Measurements from ENCODE around the gene AIMP2. TPM values are rescaled to one million over a fixed set of nuclear protein-coding genes. Genes with fewer than 3 reads are reported as not detected.

Gene AIMP2
- polyA plus RNA-seq, 1 donor (not counting 4 experiments of a cell fraction or from before 2014, with no cell fraction given): 71.0 TPM

DNA sequence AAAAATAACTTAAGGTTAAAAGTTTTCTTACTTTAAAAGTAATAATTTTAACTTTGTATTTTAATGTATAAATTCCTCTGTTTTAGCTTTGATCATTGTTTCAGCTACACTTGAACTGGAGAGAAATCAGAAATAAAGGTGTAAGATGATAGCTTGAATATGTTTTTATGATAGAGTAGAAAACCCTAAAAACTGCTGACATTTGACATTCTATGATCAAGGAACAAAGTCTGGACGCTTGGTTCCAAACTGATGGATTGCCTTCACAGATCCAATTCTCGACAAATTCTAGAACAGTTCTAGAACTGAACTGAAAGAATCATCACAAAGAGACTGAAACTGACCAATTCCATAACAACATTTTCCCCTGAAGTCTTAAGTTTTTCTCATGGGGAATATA lies 21.9 kb downstream of the AIMP2 start, which contains the start of gene ANKRD61:
TSS of gene ANKRD61 (plus strand) at position 389 of the 400 bp plus-strand sequence. CDS start at position 389, 0 bp downstream.
- Histone ChIP-seq H3K4me1 (ENCODE audit: control insufficient read depth, extremely low read depth, insufficient read depth, low read length) (no peaks in the 10 kb centered on the region), H3K9me1 (ENCODE audit: control insufficient read depth, extremely low read depth, insufficient read depth, low read length) (no peaks in the 10 kb centered on the region), H3K79me2 (ENCODE audit: control insufficient read depth, insufficient read depth, low read length) (peaks cover 2% of the 10 kb centered on the region), H3K9ac (ENCODE audit: control insufficient read depth, extremely low read depth, insufficient read depth, low read length) (no peak within 1 kb of the TSS), H4K20me1 (ENCODE audit: control insufficient read depth, extremely low read depth, insufficient read depth, low read length) (no peaks in the 10 kb centered on the region), H3K27me3 (ENCODE audit: control insufficient read depth, extremely low read depth, insufficient read depth, low read length) (no peaks in the 10 kb centered on the region), H3K9me3 (ENCODE audit: control insufficient read depth, low read depth, low read length) (no peaks in the 10 kb centered on the region), H3K4me3 (ENCODE audit: control insufficient read depth in 2 of 3, extremely low read depth in 1 of 3, insufficient read depth in 2 of 3, low read depth in 1 of 3, low read length in 3 of 3) (no peak within 1 kb of the TSS), H3K27ac (ENCODE audit: control insufficient read depth, insufficient read depth, low read length) (no peak within 1 kb of the TSS), H3K36me3 (ENCODE audit: control insufficient read depth in 2 of 2, extremely low read depth in 1 of 2, insufficient read depth in 2 of 2, low read length in 2 of 2) (peaks cover 19 to 32% of the 10 kb centered on the region in 2 experiments), H3K4me2 (ENCODE audit: control insufficient read depth, extremely low read depth, insufficient read depth, low read depth, low read length) (no peak within 1 kb of the TSS), H2AFZ (ENCODE audit: control insufficient read depth, low read length) (no peak within 1 kb of the TSS)
- TF ChIP-seq, protein P1, sequence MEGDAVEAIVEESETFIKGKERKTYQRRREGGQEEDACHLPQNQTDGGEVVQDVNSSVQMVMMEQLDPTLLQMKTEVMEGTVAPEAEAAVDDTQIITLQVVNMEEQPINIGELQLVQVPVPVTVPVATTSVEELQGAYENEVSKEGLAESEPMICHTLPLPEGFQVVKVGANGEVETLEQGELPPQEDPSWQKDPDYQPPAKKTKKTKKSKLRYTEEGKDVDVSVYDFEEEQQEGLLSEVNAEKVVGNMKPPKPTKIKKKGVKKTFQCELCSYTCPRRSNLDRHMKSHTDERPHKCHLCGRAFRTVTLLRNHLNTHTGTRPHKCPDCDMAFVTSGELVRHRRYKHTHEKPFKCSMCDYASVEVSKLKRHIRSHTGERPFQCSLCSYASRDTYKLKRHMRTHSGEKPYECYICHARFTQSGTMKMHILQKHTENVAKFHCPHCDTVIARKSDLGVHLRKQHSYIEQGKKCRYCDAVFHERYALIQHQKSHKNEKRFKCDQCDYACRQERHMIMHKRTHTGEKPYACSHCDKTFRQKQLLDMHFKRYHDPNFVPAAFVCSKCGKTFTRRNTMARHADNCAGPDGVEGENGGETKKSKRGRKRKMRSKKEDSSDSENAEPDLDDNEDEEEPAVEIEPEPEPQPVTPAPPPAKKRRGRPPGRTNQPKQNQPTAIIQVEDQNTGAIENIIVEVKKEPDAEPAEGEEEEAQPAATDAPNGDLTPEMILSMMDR (optimal IDR thresholded peaks at IDR 0.05 in 1 of 3, IDR thresholded peaks at IDR 0.05 in 1 of 3, conservative IDR thresholded peaks at IDR 0.05 in 1 of 3; ENCODE audit: extremely low read depth in 1 of 3, insufficient read depth in 2 of 3, low read length in 3 of 3): no peak
- no peak for TF ChIP-seq EZH2 (IDR thresholded peaks at IDR 0.05; ENCODE audit: low read length)
- DNase-seq (ENCODE audit: low read depth, low spot score) (no peak), FAIRE-seq (no peak)
- dilution Hi-C loops (cut with MboI; ENCODE audit: extremely low pct_ligation_motif_present, low sequenced_read_pairs): no loop called here

DNA sequence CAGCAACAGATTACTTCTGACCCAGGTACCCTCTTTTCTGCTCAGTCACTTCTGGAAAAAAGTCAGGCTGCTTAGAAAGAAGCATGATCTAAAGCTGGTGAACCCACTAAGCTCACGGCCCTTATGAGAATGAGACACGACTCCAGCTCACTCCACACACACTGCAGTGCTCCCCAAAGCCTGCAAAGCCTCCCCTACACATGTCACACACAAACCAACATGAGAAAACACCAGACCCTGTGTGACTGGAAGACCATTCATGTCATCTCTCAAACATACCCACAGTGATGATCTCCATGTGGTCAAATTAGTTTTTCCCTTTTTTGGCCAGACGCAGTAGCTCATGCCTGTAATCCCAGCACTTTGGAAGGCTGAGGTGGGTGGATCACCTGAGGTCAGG lies 22.5 kb downstream of the AIMP2 start:
- Histone ChIP-seq H3K4me2 (ENCODE audit: control insufficient read depth, extremely low read depth, insufficient read depth, low read depth, low read length) (no peak overlapping the region), H3K9me3 (ENCODE audit: control insufficient read depth, low read depth, low read length) (no peaks in the 10 kb centered on the region), H3K4me1 (ENCODE audit: control insufficient read depth, extremely low read depth, insufficient read depth, low read length) (no peaks in the 10 kb centered on the region), H3K36me3 (ENCODE audit: control insufficient read depth in 2 of 2, extremely low read depth in 1 of 2, insufficient read depth in 2 of 2, low read length in 2 of 2) (peaks cover 21 to 31% of the 10 kb centered on the region in 2 experiments), H4K20me1 (ENCODE audit: control insufficient read depth, extremely low read depth, insufficient read depth, low read length) (no peaks in the 10 kb centered on the region), H2AFZ (ENCODE audit: control insufficient read depth, low read length) (no peak overlapping the region), H3K9me1 (ENCODE audit: control insufficient read depth, extremely low read depth, insufficient read depth, low read length) (no peaks in the 10 kb centered on the region), H3K27ac (ENCODE audit: control insufficient read depth, insufficient read depth, low read length) (no peak overlapping the region), H3K27me3 (ENCODE audit: control insufficient read depth, extremely low read depth, insufficient read depth, low read length) (no peaks in the 10 kb centered on the region), H3K9ac (ENCODE audit: control insufficient read depth, extremely low read depth, insufficient read depth, low read length) (no peak overlapping the region), H3K4me3 (ENCODE audit: control insufficient read depth in 2 of 3, extremely low read depth in 1 of 3, insufficient read depth in 2 of 3, low read depth in 1 of 3, low read length in 3 of 3) (no peak overlapping the region), H3K79me2 (ENCODE audit: control insufficient read depth, insufficient read depth, low read length) (peaks cover 2% of the 10 kb centered on the region)
- FAIRE-seq (no peak), DNase-seq (ENCODE audit: low read depth, low spot score) (no peak)
- dilution Hi-C loops (cut with MboI; ENCODE audit: extremely low pct_ligation_motif_present, low sequenced_read_pairs): no loop called here
- TF ChIP-seq, protein P1 (optimal IDR thresholded peaks at IDR 0.05 in 1 of 3, IDR thresholded peaks at IDR 0.05 in 1 of 3, conservative IDR thresholded peaks at IDR 0.05 in 1 of 3; ENCODE audit: extremely low read depth in 1 of 3, insufficient read depth in 2 of 3, low read length in 3 of 3): no peak
- TF ChIP-seq EZH2 (IDR thresholded peaks at IDR 0.05; ENCODE audit: low read length): no peak
